ENCODE measurements around the gene RNASE4. TPM values are rescaled to one million over a fixed set of nuclear protein-coding genes. Genes with fewer than 3 reads are reported as not detected.

Gene RNASE4
- total and polyA plus RNA-seq, 3 donors from 2014 or later = 27.6 to 53.4 (median 27.7) TPM

DNA sequence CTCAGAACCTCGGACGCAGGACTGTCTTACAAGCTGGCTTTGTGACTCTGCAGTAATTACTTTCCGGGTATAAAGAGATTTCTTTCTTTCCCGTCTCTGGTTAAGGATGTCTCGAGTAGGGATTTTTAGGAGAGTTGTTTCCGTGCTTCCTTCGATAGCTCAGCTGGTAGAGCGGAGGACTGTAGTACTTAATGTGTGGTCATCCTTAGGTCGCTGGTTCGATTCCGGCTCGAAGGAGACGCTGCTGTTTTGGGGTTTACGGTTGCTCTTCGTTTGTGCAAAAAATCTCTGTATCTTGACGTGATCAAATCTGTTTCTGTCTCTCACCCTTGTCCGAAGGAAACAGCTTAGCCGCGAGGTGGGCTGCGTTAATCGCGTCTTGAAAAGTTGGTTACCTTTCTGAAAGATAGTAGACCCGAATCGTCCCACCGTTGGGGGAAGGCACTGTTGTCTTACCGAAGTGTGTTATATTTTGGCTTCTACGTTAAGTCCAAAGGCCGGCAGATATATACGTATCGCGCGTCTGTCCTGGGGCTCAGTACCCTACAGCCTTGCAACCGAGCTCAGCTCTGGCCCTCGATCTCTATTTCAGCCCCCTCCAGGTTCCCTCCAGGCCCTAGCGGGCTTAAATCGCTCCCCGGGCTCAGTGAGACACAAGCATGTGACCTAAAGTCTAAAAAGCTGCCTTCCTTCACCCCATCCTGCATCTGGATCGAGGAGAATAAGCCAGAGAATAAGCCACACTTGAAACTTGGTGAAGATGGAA lies 1.1 kb upstream of the RNASE4 start:
- no peaks in the 10 kb centered on the region for H3K27me3 ChIP-seq
- whole genome bisulfite sequencing, 2 donors = 0 to 1% methylated on average over 38 of the region's 38 CpGs
- TF ChIP-seq, protein P1, sequence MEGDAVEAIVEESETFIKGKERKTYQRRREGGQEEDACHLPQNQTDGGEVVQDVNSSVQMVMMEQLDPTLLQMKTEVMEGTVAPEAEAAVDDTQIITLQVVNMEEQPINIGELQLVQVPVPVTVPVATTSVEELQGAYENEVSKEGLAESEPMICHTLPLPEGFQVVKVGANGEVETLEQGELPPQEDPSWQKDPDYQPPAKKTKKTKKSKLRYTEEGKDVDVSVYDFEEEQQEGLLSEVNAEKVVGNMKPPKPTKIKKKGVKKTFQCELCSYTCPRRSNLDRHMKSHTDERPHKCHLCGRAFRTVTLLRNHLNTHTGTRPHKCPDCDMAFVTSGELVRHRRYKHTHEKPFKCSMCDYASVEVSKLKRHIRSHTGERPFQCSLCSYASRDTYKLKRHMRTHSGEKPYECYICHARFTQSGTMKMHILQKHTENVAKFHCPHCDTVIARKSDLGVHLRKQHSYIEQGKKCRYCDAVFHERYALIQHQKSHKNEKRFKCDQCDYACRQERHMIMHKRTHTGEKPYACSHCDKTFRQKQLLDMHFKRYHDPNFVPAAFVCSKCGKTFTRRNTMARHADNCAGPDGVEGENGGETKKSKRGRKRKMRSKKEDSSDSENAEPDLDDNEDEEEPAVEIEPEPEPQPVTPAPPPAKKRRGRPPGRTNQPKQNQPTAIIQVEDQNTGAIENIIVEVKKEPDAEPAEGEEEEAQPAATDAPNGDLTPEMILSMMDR (IDR thresholded peaks at IDR 0.05) = peak in 1 of 3 experiments; percentile 12
- TF ChIP-seq POLR2A (IDR thresholded peaks at IDR 0.05) = no peak
- peak overlapping the region; percentile 86 to 94 for H3K4me3 ChIP-seq
- H3K9me3 ChIP-seq = no peaks in the 10 kb centered on the region
- peaks cover 10% of the 10 kb centered on the region for H3K4me1 ChIP-seq
- peak overlapping the region; percentile 100 for H3K27ac ChIP-seq
- peak; percentile 80 for DNase-seq
- no peaks in the 10 kb centered on the region for H3K36me3 ChIP-seq (ENCODE audit: low read depth, missing control alignments)
- intact Hi-C loops (cut with DNase I; ENCODE audit: low total_unique reads) = loop anchor here (5.0 kb wide), 1 partner anchor 351 kb away; the partner anchor contains the start of gene CCNB1IP1

DNA sequence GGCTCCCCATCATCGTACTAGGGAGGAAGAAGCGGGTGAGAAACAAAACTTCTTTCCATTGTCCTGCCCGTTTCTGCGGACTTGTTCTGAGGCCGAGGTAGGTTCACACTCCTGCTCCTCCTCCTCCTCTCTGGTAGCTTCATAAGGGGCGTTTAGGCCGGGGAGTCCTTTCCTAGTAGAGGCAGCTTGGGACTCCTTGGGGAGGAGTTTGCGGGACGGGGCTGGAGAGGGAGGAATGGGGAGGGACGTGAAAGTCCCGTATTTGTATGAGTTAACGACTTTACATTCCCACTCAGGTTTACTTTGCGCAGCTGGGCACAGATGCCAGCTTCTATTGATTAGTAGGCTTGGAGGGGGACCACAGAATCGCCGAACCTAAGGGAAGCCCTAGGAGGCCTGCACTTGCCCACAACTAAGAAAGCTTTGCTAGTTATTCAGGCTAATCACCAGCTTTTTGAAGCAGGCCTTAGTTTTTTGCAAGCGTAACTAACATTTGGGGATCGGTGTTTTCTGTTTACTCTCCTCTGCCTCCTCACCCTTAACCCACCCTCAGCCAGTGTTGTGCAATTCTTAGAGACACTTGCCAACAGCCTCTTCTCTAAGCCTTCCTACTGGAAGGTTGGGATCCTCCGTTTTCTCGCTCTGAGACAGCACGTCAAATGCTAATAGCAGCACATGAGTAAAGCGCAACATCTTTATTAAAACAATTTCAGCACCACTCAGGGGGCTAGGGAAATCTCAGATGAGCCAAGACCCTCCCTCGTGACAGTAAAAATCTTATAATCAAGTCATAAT lies 499 bp downstream of the RNASE4 start:
- 8 to 9% methylated on average over 22 of the region's 22 CpGs for WGBS, 2 donors
- intact Hi-C loops (cut with DNase I; ENCODE audit: low total_unique reads) = loop anchor here (5.0 kb wide), 2 partner anchors 73 to 353 kb away; partner anchors contain the start of gene CCNB1IP1
- peak overlapping the region; percentile 100 for H3K27ac ChIP-seq
- H3K4me1 ChIP-seq = peaks cover 10% of the 10 kb centered on the region
- peak overlapping the region; percentile 86 to 94 for H3K4me3 ChIP-seq
- H3K36me3 ChIP-seq (ENCODE audit: low read depth, missing control alignments) = no peaks in the 10 kb centered on the region
- TF ChIP-seq, protein P1 (IDR thresholded peaks at IDR 0.05) = no peak
- no peak for TF ChIP-seq POLR2A (IDR thresholded peaks at IDR 0.05)
- H3K27me3 ChIP-seq = no peaks in the 10 kb centered on the region
- peak; percentile 57 for DNase-seq
- H3K9me3 ChIP-seq = no peaks in the 10 kb centered on the region

DNA sequence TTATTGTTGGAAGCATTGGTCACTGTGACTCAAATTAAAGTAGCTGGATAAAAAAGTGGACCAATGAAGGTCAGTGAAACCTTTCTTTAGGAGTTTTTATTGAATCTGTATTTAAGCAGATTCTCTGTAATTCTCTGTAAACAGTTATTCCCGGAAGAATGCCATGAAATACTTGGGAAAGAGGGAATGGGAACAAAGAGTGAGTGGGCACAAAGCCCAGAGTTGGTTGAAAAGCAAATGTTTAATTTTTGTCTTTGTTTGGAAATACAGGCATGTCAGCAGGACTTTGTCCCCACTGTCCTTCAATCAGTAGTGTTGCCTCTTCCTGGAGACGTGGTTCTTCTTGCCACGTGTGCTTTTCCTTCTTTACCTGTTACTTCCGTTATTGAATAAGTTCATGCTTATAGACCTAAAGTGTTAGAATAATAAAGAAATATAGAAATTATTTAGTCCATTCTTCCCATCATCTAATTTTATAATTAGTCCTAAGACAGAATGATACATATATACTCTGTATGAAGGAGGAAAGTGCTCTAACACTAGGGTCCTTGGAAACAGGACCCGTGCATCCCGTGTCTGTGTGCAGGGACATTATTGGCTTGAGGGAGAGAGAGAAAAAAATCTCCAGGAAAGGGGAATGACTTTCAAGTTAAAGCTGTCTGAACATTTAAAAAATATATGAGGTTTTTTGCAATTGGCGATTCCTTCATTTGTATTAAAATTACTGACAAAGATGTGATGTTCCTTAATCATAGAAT lies 2.2 kb downstream of the RNASE4 start:
- Histone ChIP-seq H3K27ac (peak overlapping the region; percentile 100), H3K36me3 (ENCODE audit: low read depth, missing control alignments) (no peaks in the 10 kb centered on the region), H3K27me3 (no peaks in the 10 kb centered on the region), H3K9me3 (no peaks in the 10 kb centered on the region), H3K4me3 (no peak overlapping the region), H3K4me1 (peaks cover 4% of the 10 kb centered on the region)
- TF ChIP-seq, protein P1 (IDR thresholded peaks at IDR 0.05) = no peak
- no peak for TF ChIP-seq POLR2A (IDR thresholded peaks at IDR 0.05)
- intact Hi-C loops (cut with DNase I; ENCODE audit: low total_unique reads) = loop anchor here (5.0 kb wide), 1 partner anchor 74 kb away; no protein-coding TSS in a partner anchor
- 46 to 59% methylated on average over 7 of the region's 7 CpGs for WGBS, 2 donors
- DNase-seq = no peak

DNA sequence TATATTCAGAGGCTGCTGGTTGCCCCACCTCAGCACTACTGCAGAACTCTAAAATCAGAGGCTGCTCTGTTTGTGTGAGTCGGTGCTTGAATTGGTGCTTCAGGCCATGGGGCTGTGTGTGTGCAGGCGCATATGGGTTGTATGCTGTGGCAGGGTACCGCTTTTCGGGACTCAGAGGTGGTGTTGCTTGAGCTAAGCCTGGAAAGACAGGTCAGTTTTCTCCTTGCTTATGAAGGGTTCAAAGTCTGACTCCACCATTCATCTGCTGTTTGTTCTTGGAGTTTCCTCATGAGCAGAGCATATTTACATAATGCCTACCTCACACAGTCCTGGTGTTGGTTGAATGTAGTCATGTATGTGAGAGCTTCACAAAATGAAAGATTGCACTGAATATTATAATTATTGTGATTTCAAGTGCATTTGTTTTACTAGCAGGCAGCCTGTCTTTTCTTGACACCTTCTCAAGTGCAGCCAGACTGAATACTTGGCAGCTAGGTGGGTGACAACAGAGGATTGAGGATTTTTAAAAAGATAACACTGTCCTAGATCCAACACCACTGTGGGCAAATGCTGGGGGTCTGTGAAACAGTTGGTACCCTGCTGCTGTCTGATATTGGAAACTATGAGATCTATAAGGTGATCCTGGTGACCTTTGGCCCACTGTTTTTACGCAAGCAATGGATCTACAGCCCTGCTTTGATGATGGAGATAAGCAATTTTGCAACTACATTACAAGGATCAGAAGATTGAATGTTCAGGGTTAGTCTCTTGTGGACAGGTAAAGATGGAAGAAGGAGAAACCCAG lies 3.2 kb downstream of the RNASE4 start:
- peaks cover 4% of the 10 kb centered on the region for H3K4me1 ChIP-seq

More for the DNA sequence above, 3.2 kb downstream of the RNASE4 start:
- no peak for TF ChIP-seq POLR2A (IDR thresholded peaks at IDR 0.05)
- TF ChIP-seq, protein P1 (IDR thresholded peaks at IDR 0.05) = no peak
- no peaks in the 10 kb centered on the region for H3K27me3 ChIP-seq
- DNase-seq = no peak
- no peaks in the 10 kb centered on the region for H3K9me3 ChIP-seq
- WGBS, 2 donors = 72 to 76% methylated on average over 5 of the region's 5 CpGs
- H3K4me3 ChIP-seq = no peak overlapping the region
- intact Hi-C loops (cut with DNase I; ENCODE audit: low total_unique reads) = loop anchor here (5.0 kb wide), 1 partner anchor 75 kb away; no protein-coding TSS in a partner anchor
- no peak overlapping the region for H3K27ac ChIP-seq
- H3K36me3 ChIP-seq (ENCODE audit: low read depth, missing control alignments) = no peaks in the 10 kb centered on the region
